ENCODE results near the gene C2orf68. TPM values are rescaled to one million over a fixed set of nuclear protein-coding genes. Genes with fewer than 3 reads are reported as not detected.
"Not testable (repeated sequence)": the region's sequence is repeated elsewhere in the genome, so short reads cannot be mapped to it uniquely, and the experiment has no call there.

Gene C2orf68, protein sequence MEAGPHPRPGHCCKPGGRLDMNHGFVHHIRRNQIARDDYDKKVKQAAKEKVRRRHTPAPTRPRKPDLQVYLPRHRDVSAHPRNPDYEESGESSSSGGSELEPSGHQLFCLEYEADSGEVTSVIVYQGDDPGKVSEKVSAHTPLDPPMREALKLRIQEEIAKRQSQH
- 10 to 100 TPM; 24.0 to 30.1 (median 25.8) TPM for total RNA-seq

DNA sequence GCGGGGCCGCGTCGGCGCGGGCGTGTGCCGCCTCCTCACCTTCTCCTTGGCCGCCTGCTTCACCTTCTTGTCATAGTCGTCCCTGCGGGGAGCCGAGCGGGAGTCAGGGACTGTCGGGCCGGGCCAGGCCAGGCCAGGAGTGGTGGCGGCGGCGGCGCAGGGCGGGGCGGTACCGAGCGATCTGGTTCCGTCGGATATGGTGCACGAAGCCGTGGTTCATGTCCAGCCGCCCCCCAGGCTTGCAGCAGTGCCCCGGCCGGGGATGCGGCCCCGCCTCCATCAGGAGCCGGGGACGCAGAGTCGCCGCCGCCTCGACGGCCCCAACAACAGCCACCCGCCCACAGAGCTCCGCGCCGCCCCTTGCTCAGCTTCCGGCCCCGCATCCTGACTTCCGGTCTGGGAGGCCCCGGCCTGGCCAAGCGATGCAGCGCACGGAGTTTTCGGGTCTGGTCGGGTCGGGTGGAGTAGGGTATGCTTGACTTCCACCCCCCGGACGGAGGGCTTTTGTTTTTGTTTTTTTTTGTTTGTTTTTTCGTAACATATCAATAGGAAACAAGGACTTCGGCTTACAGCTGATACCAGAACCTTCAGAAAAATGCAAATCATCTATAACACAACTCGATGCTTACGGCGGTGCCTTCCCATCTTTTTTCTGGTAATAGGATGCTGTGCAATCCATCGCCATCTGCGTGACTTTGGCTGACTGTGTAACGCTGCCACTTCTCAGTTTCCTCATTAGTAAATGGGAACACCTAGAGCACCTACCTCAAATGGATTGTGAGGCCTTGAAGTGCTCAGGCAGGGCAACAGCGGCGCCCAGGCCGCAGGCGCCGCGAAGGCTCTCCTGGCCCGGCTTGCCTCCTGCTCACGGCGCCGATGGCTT is at the start of gene C2orf68:
TSS of gene C2orf68 (minus strand) at position 362 of the 883 bp plus-strand sequence. CDS start at position 280, 82 bp downstream.
- intact Hi-C loops (cut with DNase I), result no loop called here
- TF ChIP-seq CTCF (IDR thresholded peaks at IDR 0.05) (no peak), POLR2A (IDR thresholded peaks at IDR 0.05) (peak in 1 of 2 donors; percentile 76)
- Histone ChIP-seq H3K27ac (peak within 1 kb of the TSS; percentile 53 to 61 (median 60)), H3K4me3 (replicated peaks in 1 of 3) (peak within 1 kb of the TSS; percentile 47 to 77 (median 68)), H3K4me1 (peaks cover 16 to 18% of the 10 kb centered on the region in 2 donors), H3K27me3 (no peaks in the 10 kb centered on the region), H3K9me3 (no peaks in the 10 kb centered on the region), H3K36me3 (peaks cover 7 to 13% of the 10 kb centered on the region in 2 donors)
- 17 to 23% methylated on average over 31 to 43 of the region's 73 CpGs for WGBS, 2 donors
- peak; percentile 90 to 93 for DNase-seq

DNA sequence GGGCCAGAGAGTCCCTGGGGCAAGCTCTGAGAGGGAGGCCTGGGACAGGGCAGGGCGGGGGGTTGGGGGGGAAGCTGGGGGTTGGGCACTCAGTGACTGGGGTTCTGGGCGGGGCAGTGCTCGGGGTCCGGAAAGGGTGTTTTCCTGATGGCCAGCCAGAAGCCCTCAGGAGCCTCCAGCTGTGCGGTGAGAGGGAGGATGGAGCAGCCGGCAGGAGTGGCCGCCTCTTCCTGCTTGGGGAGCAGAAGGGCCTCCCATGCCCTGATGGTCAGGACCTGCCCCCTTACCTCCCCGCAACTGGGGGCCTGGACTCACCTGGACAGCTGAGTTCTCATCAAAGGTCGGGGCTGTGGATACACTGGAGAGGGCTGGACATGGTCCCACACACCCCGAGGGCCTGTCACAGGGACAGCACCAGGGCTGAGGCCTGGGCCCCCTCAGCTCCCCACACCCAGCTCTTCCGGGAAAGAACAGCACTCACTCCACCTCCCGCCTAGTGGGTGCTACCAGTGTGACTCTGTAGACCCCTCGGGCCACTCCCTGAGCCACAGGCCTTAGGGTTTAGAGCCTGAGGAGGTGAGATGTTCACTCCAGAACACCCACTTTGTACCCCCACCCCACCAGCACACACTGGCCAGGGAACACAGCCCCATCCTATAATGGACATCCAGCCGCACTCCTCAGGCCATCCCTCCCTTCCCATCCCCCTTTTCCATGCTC is 49.4 kb upstream of the C2orf68 start:
- Histone ChIP-seq H3K36me3 (no peaks in the 10 kb centered on the region), H3K27me3 (no peaks in the 10 kb centered on the region), H3K4me3 (replicated peaks in 1 of 3) (no peak overlapping the region), H3K4me1 (peaks cover 0 to 23% of the 10 kb centered on the region in 2 donors), H3K27ac (peak overlapping the region in 2 of 3 donors; percentile 4 to 63), H3K9me3 (no peaks in the 10 kb centered on the region)
- no peak for TF ChIP-seq POLR2A (IDR thresholded peaks at IDR 0.05)
- TF ChIP-seq CTCF (IDR thresholded peaks at IDR 0.05), result no peak
- DNase-seq, result no peak
- 78 to 88% methylated on average over 14 of the region's 14 CpGs for WGBS, 2 donors
- intact Hi-C loops (cut with DNase I), result no loop called here

DNA sequence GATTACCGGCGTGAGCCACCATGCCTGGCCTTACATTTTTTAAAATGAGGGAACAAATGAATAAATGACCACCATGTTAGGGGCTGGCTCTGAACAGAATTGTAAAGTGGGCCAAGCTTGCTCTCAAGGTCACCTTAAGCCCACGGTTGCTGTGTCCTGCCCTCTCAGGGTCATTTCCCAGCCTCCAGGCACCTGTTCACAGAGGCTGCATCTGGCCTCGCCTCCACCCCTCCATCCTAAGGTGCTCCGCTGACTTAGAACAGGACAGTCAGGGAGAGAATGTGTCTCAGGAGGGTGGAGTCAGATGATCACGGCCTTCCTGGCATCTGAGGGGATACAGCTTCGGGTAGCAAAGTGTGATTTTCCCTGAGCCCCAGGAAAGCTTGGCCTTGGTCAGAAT is 48.9 kb upstream of the C2orf68 start:
- peak overlapping the region in 1 of 3 donors; percentile 63 for H3K27ac ChIP-seq
- H3K9me3 ChIP-seq, result no peaks in the 10 kb centered on the region
- TF ChIP-seq POLR2A (IDR thresholded peaks at IDR 0.05) (no peak), CTCF (IDR thresholded peaks at IDR 0.05) (no peak)
- DNase-seq, result no peak
- no peak overlapping the region for H3K4me3 ChIP-seq (replicated peaks in 1 of 3)
- no peaks in the 10 kb centered on the region for H3K27me3 ChIP-seq
- H3K36me3 ChIP-seq, result no peaks in the 10 kb centered on the region
- peaks cover 0 to 23% of the 10 kb centered on the region in 2 donors for H3K4me1 ChIP-seq
- intact Hi-C loops (cut with DNase I), result no loop called here
- WGBS, 2 donors, result 82 to 84% methylated on average over 7 of the region's 7 CpGs

- peaks cover 0 to 23% of the 10 kb centered on the region in 2 donors for H3K4me1 ChIP-seq
- H3K4me3 ChIP-seq (replicated peaks in 1 of 3); DNase-seq; H3K36me3 ChIP-seq; intact Hi-C loops (cut with DNase I); H3K27me3 ChIP-seq; H3K27ac ChIP-seq; H3K9me3 ChIP-seq: not testable (repeated sequence)
- 93 to 99% methylated on average over 11 of the region's 11 CpGs for WGBS, 2 donors
Measured at GRCh38 chr2:85660301-85660700, 48.4 kb upstream of the C2orf68 start.

DNA sequence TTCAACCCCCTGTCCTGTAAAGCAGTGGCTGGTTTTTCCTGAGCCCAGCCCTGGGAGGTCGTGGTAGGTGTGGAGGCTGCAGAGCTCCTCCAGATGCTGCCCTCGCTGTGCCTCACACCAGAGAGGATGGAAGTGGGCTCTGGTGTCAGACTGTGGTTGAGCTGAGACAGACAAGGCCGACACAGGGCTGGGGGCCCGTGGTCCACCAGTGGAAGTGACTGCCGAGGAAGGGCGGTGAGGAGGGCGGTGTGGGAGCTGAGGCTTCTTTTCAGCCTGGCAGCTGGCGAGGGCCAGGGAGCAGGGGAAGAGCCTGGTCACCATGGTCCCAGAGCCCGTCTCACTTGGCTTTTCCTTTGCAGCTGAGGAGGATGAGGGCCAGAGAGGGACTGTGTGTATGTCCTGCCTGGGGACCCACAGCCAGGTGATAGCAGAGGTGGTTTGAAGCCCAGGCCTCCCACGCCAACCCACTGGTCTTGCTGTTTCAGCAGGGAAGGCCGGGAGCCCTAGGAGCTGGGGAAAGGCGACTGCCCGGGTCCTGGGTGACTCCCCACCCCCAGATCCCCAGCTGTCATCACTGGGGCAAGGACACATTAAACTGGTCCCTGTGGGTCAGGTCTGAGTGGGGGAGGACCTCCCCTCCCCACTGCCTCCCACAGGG is 47.6 kb upstream of the C2orf68 start:
- H3K4me3 ChIP-seq (replicated peaks in 1 of 3), result no peak overlapping the region
- no peak for DNase-seq
- no peaks in the 10 kb centered on the region for H3K27me3 ChIP-seq
- H3K27ac ChIP-seq, result no peak overlapping the region
- H3K9me3 ChIP-seq, result no peaks in the 10 kb centered on the region
- intact Hi-C loops (cut with DNase I), result no loop called here
- H3K36me3 ChIP-seq, result no peaks in the 10 kb centered on the region
- H3K4me1 ChIP-seq, result peaks cover 0 to 23% of the 10 kb centered on the region in 2 donors
- 91 to 95% methylated on average over 10 to 13 of the region's 13 CpGs for WGBS, 2 donors
- TF ChIP-seq POLR2A (IDR thresholded peaks at IDR 0.05), result no peak
- TF ChIP-seq CTCF (IDR thresholded peaks at IDR 0.05), result no peak

DNA sequence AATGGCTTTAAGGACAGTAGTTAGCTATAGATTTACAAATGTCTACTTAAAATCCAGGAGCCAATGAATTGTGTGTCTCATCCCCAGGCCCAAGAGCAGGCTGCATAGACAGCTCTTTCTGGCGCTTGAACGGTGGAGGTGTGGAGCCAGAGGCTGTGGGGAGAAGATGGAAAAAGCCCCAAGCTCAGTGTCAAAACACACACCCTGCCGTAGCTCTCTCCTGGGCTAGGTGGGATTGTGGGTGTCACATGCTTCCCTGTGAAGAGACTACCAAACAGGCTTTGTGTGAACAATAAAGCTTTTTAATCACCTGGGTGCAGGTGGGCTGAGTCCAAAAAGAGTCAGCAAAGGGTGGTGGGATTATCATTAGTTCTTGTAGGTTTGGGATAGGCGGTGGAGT is 45.5 kb upstream of the C2orf68 start:
- DNase-seq; H3K9me3 ChIP-seq; H3K27me3 ChIP-seq; intact Hi-C loops (cut with DNase I); H3K36me3 ChIP-seq; H3K27ac ChIP-seq; H3K4me3 ChIP-seq (replicated peaks in 1 of 3): not testable (repeated sequence)
- peaks cover 6 to 27% of the 10 kb centered on the region in 2 donors for H3K4me1 ChIP-seq
- 87 to 96% methylated on average over 4 of the region's 4 CpGs for WGBS, 2 donors

Measured in thyroid gland (tissue), 4 donors.